ENCODE measurements around the gene DIAPH1. TPM values are rescaled to one million over a fixed set of nuclear protein-coding genes. Genes with fewer than 3 reads are reported as not detected.

Gene DIAPH1
- total RNA-seq, 1 donor from 2014 or later = 65.8 TPM

- TF ChIP-seq CTCF (IDR thresholded peaks at IDR 0.05) = no peak
- peaks cover 24 to 39% of the 10 kb centered on the region in 2 donors for H3K4me1 ChIP-seq
- H3K4me3 ChIP-seq = no peak overlapping the region
- H3K27ac ChIP-seq = peak overlapping the region; percentile 33 to 61
- no peaks in the 10 kb centered on the region for H3K27me3 ChIP-seq
- peak in 1 of 2 donors; percentile 45 for DNase-seq (ENCODE audit: low spot score in 2 of 2)
- intact Hi-C loops (cut with DNase I) = loop anchor here (5.0 to 10.0 kb wide), 2 partner anchors 115 to 198 kb away; partner anchors contain the start of genes PCDHGA9, PCDHGB6 and TAF7
- H3K36me3 ChIP-seq = peaks cover 6 to 27% of the 10 kb centered on the region in 2 donors
- no peaks in the 10 kb centered on the region for H3K9me3 ChIP-seq
Measured at GRCh38 chr5:141519605-141520565, 98.9 kb downstream of the DIAPH1 start.

- Histone ChIP-seq H3K27me3 (no peaks in the 10 kb centered on the region), H3K4me1 (peaks cover 28 to 42% of the 10 kb centered on the region in 2 donors), H3K36me3 (peaks cover 6 to 22% of the 10 kb centered on the region in 2 donors), H3K9me3 (no peaks in the 10 kb centered on the region), H3K4me3 (no peak overlapping the region), H3K27ac (no peak overlapping the region)
- TF ChIP-seq CTCF (IDR thresholded peaks at IDR 0.05) = no peak
- peak in 1 of 2 donors; percentile 34 for DNase-seq (ENCODE audit: low spot score in 2 of 2)
- intact Hi-C loops (cut with DNase I) = no loop called here
Measured at GRCh38 chr5:141518618-141519015, 100.2 kb downstream of the DIAPH1 start.

GRCh38 chr5:141517880-141518617 is 100.8 kb downstream of the DIAPH1 start:
- intact Hi-C loops (cut with DNase I) = no loop called here
- no peak for DNase-seq (ENCODE audit: low spot score in 2 of 2)
- H3K27me3 ChIP-seq = no peaks in the 10 kb centered on the region
- peaks cover under 1 to 22% of the 10 kb centered on the region in 2 donors for H3K36me3 ChIP-seq
- no peak overlapping the region for H3K4me3 ChIP-seq
- no peaks in the 10 kb centered on the region for H3K9me3 ChIP-seq
- peak overlapping the region; percentile 98 to 99 for H3K27ac ChIP-seq
- no peak for TF ChIP-seq CTCF (IDR thresholded peaks at IDR 0.05)
- H3K4me1 ChIP-seq = peaks cover 28 to 42% of the 10 kb centered on the region in 2 donors

- H3K4me3 ChIP-seq = no peak overlapping the region
- intact Hi-C loops (cut with DNase I) = no loop called here
- DNase-seq (ENCODE audit: low spot score in 2 of 2) = no peak
- H3K4me1 ChIP-seq = peaks cover 25 to 42% of the 10 kb centered on the region in 2 donors
- peaks cover 0 to 22% of the 10 kb centered on the region in 2 donors for H3K36me3 ChIP-seq
- H3K27ac ChIP-seq = peak overlapping the region; percentile 98 to 99
- no peaks in the 10 kb centered on the region for H3K27me3 ChIP-seq
- no peak for TF ChIP-seq CTCF (IDR thresholded peaks at IDR 0.05)
- no peaks in the 10 kb centered on the region for H3K9me3 ChIP-seq
Measured at GRCh38 chr5:141517312-141517711, 101.5 kb downstream of the DIAPH1 start.

GRCh38 chr5:141516672-141517025 is 102.2 kb downstream of the DIAPH1 start:
- H3K4me1 ChIP-seq = peaks cover 24 to 36% of the 10 kb centered on the region in 2 donors
- peak in 1 of 2 donors; percentile 77 for DNase-seq (ENCODE audit: low spot score in 2 of 2)

More at GRCh38 chr5:141516672-141517025, 102.2 kb downstream of the DIAPH1 start:
- peaks cover 0 to 24% of the 10 kb centered on the region in 2 donors for H3K36me3 ChIP-seq
- H3K27me3 ChIP-seq = no peaks in the 10 kb centered on the region
- no peak for TF ChIP-seq CTCF (IDR thresholded peaks at IDR 0.05)
- H3K27ac ChIP-seq = peak overlapping the region; percentile 98 to 99
- intact Hi-C loops (cut with DNase I) = no loop called here
- H3K4me3 ChIP-seq = no peak overlapping the region
- no peaks in the 10 kb centered on the region for H3K9me3 ChIP-seq

All from ascending aorta (tissue), 2 donors.